ENCODE results near the gene FAM50B.

The FAM50B gene

DNA sequence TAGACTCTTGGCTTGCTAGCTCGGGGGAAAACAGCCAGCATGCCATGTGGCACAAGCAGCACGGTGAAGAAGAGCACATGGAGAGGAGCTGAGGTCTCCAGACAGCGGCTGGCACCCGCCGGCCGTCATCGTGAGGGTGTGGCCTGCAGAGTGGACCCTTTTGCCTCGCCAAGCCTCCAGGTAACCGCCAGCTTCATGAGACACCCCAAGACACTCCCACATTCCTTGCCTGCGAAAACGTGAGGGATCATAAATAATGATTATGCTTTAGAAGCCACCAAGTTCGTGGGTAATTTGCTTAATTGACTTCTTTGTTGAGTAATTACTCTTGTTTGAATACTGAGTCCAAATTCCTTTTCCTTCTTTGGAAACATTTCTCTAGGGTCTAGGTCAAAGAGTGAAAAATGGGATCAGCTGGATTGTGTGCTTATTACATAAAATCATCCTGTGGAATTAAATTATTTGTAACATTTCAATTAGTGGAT lies 23.2 kb downstream of the FAM50B start:
- no peak overlapping the region for H3K27ac ChIP-seq
- TF ChIP-seq, protein P1, sequence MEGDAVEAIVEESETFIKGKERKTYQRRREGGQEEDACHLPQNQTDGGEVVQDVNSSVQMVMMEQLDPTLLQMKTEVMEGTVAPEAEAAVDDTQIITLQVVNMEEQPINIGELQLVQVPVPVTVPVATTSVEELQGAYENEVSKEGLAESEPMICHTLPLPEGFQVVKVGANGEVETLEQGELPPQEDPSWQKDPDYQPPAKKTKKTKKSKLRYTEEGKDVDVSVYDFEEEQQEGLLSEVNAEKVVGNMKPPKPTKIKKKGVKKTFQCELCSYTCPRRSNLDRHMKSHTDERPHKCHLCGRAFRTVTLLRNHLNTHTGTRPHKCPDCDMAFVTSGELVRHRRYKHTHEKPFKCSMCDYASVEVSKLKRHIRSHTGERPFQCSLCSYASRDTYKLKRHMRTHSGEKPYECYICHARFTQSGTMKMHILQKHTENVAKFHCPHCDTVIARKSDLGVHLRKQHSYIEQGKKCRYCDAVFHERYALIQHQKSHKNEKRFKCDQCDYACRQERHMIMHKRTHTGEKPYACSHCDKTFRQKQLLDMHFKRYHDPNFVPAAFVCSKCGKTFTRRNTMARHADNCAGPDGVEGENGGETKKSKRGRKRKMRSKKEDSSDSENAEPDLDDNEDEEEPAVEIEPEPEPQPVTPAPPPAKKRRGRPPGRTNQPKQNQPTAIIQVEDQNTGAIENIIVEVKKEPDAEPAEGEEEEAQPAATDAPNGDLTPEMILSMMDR (conservative IDR thresholded peaks at IDR 0.05; ENCODE audit: low read depth, low read length) = no peak
- no peak overlapping the region for H2AFZ ChIP-seq (ENCODE audit: low read depth)
- no peak overlapping the region for H3K9ac ChIP-seq
- no peak overlapping the region for H3K4me2 ChIP-seq
- no peaks in the 10 kb centered on the region for H3K27me3 ChIP-seq (ENCODE audit: insufficient read depth, low read depth)
- no peaks in the 10 kb centered on the region for H4K20me1 ChIP-seq (ENCODE audit: insufficient read depth)
- no peaks in the 10 kb centered on the region for H3K79me2 ChIP-seq (ENCODE audit: insufficient read depth, low read depth)
- no peaks in the 10 kb centered on the region for H3K36me3 ChIP-seq (ENCODE audit: insufficient read depth)
- no peaks in the 10 kb centered on the region for H3K4me1 ChIP-seq (ENCODE audit: low read depth, poor library complexity, severe bottlenecking)
- no peak overlapping the region for H3K4me3 ChIP-seq (IDR thresholded peaks at IDR 0.05; ENCODE audit: insufficient read depth, low read depth, low read length)

DNA sequence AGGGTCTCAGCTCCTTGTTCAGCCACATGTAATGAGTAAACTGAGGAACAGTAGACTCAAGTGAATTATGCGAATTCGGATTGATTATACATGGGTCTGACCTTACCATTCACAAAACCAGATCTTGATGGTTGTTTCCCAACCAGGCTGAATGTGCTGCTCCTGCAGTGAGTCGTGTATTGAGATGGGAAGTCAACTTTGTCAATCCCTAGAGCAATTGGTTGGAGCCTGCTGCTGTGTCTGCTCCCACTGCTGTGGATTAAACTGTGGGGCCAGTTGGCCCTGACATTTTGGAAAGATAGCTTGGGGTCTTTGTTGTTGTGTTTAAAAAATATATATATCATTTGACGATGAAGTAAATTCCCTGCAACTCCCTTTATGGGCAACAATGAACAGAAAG lies 23.9 kb downstream of the FAM50B start:
- no peaks in the 10 kb centered on the region for H4K20me1 ChIP-seq (ENCODE audit: insufficient read depth)
- H3K4me3 ChIP-seq (IDR thresholded peaks at IDR 0.05; ENCODE audit: insufficient read depth, low read depth, low read length) = no peak overlapping the region
- H3K27me3 ChIP-seq (ENCODE audit: insufficient read depth, low read depth) = no peaks in the 10 kb centered on the region
- H3K4me1 ChIP-seq (ENCODE audit: low read depth, poor library complexity, severe bottlenecking) = no peaks in the 10 kb centered on the region
- no peak overlapping the region for H3K27ac ChIP-seq
- no peak overlapping the region for H3K9ac ChIP-seq
- no peaks in the 10 kb centered on the region for H3K36me3 ChIP-seq (ENCODE audit: insufficient read depth)
- TF ChIP-seq, protein P1 (conservative IDR thresholded peaks at IDR 0.05; ENCODE audit: low read depth, low read length) = no peak
- H3K4me2 ChIP-seq = no peak overlapping the region
- no peaks in the 10 kb centered on the region for H3K79me2 ChIP-seq (ENCODE audit: insufficient read depth, low read depth)
- H2AFZ ChIP-seq (ENCODE audit: low read depth) = no peak overlapping the region

DNA sequence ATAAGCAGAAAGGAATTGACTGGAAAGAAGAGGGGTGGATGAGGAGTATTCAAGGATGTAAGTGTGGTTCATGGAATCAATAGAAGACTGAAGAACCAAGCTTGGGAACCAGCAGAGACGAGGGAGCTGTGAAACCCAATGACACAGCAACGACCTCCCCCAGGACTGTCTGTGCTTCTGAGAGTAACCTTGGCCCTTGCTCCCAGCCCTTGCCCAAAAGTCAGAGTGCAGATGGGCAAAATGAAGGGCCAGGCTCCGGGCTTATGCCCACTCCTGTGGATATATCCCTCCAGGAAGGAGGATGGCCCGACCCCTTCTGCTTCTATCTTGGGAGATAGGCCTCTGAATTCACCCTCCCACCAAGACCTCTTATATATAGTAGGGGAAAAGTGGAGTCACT lies 24.9 kb downstream of the FAM50B start:
- no peak overlapping the region for H3K4me3 ChIP-seq (IDR thresholded peaks at IDR 0.05; ENCODE audit: insufficient read depth, low read depth, low read length)
- TF ChIP-seq, protein P1 (conservative IDR thresholded peaks at IDR 0.05; ENCODE audit: low read depth, low read length) = no peak
- H3K4me1 ChIP-seq (ENCODE audit: low read depth, poor library complexity, severe bottlenecking) = no peaks in the 10 kb centered on the region
- H3K9ac ChIP-seq = no peak overlapping the region
- no peaks in the 10 kb centered on the region for H3K36me3 ChIP-seq (ENCODE audit: insufficient read depth)
- no peaks in the 10 kb centered on the region for H3K79me2 ChIP-seq (ENCODE audit: insufficient read depth, low read depth)
- H3K4me2 ChIP-seq = no peak overlapping the region
- H4K20me1 ChIP-seq (ENCODE audit: insufficient read depth) = no peaks in the 10 kb centered on the region
- no peak overlapping the region for H2AFZ ChIP-seq (ENCODE audit: low read depth)
- no peak overlapping the region for H3K27ac ChIP-seq
- H3K27me3 ChIP-seq (ENCODE audit: insufficient read depth, low read depth) = no peaks in the 10 kb centered on the region

DNA sequence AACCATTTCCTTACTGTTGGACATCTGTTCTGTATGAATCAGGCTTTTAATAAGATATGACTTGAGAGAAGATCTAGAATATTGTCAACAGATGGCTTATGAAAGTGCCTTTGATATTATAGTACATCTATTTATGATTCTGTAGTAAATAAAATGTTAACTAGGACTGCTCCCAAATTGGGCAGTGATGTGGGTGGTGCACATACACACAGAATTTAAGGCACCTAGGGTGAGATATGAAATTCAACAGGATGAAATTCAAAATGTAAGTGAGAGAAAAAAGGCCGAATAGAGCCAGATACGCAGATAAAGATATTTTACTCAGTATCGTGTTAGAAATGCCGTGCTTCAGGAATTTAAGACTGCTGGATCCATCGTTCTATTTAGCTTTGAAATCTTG lies 26.3 kb downstream of the FAM50B start:
- Histone ChIP-seq H3K4me1 (ENCODE audit: low read depth, poor library complexity, severe bottlenecking) (no peaks in the 10 kb centered on the region), H3K9ac (no peak overlapping the region), H3K27ac (no peak overlapping the region), H3K79me2 (ENCODE audit: insufficient read depth, low read depth) (no peaks in the 10 kb centered on the region), H2AFZ (ENCODE audit: low read depth) (no peak overlapping the region), H4K20me1 (ENCODE audit: insufficient read depth) (no peaks in the 10 kb centered on the region), H3K4me2 (no peak overlapping the region), H3K36me3 (ENCODE audit: insufficient read depth) (no peaks in the 10 kb centered on the region), H3K4me3 (IDR thresholded peaks at IDR 0.05; ENCODE audit: insufficient read depth, low read depth, low read length) (no peak overlapping the region), H3K27me3 (ENCODE audit: insufficient read depth, low read depth) (no peaks in the 10 kb centered on the region)
- TF ChIP-seq, protein P1 (conservative IDR thresholded peaks at IDR 0.05; ENCODE audit: low read depth, low read length) = no peak
